GM21576 (cell line): ENCODE data around the gene CCDC179.
A peak's percentile ranks its signal among the peaks of the same experiment; 100 is the strongest.

ENCODE experiments used
- ATAC-seq: cut with Tn5 transposase; IDR thresholded peaks from one replicate; pipeline ENCODE4 v1.9.1; 2021; ENCODE audit warnings: mild to moderate bottlenecking, moderate library complexity; ENCODE audit not compliant: unreplicated experiment

CCDC179 gene

DNA sequence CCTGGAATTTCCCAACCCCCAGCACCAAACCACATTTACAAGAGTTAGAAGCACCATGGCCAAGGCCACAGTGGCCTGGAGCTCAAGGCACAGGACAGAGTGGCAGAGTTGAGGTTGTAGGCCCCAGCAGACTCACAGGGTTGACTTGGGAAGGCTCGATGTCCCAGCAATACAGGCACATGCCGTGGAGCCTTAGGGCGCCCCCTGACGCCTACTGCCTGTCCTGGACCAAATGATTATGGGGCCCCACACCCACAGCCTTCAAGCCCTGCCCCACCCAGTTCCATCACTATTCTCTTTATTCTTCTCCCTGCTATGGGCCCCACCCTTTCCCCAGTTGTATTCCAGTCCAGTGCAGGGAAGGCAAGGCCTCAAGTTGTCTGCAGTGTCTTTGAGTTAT is at the start of gene CCDC179:
Gene CCDC179, minus strand, starts transcription at position 234 of the 400 bp plus-strand sequence. Its CDS starts 53 bp downstream, at position 181.
- ATAC-seq = no peak

DNA sequence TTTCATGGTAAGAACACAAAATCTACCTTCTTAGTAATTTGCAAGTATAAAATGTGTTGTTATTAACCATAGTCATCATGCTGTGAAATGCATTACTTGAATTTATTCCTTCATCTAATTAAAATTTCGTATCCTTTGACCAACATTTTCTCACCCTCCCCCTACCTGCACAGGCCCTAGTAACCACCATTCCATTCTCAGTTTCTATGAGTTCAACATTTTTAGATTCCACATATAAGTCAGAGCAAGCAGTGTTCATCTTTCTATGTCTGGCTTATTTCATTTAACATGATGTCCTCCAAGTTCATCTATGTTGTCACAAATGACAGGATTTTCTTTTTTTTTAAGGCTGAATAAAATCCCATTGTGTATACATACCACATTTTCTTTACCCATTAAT is 43.5 kb upstream of the CCDC179 start:
- no peak for ATAC-seq

GRCh38 chr11:22901603-22902002 is 41.3 kb upstream of the CCDC179 start:
- ATAC-seq = no peak

GRCh38 chr11:22900764-22901486 is 40.7 kb upstream of the CCDC179 start:
- no peak for ATAC-seq

GRCh38 chr11:22898036-22898435 is 37.8 kb upstream of the CCDC179 start:
- no peak for ATAC-seq

DNA sequence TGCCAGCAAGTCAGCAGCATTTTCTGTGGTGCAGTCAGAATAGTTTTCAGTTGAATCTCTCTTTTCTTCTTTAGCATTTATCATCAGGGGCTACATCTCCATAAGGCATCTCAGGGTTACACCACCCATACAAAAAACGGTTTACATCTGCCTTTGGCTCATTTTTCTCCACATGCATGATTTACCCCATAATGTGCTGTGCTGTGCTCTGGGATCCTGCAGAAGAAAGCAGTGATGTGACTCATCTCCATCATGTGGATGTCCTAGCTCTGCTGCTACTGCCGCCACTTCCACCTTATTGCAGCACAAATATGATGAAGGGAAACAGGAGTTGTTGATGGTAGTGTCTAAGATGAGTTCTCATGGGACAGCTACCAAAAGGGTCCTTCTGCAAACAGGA is 30.0 kb upstream of the CCDC179 start:
- ATAC-seq = no peak

GRCh38 chr11:22884217-22884616 is 23.9 kb upstream of the CCDC179 start:
- ATAC-seq = no peak

DNA sequence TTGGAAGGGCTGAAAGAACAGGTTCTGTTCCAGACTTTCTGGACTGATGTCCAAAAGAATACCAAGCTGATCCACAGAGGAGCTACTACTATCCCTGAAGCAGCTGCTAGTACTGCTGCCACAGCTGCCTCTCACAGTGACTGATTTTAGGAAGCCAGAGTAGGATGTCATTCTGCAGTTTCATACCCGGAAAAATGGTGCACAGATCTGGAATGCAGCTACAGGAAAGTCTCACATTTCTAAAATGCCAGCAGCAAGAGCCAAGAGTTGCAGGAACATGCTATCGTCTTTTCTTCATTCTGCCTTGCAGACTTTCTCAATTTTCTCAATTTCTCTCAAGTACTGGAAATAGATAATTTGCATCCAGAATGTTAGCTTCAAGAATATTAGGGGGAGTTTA is 19.4 kb upstream of the CCDC179 start:
- ATAC-seq = no peak

- ATAC-seq = no peak
Observed at GRCh38 chr11:22878604-22879003, 18.3 kb upstream of the CCDC179 start.

GRCh38 chr11:22878039-22878438 is 17.8 kb upstream of the CCDC179 start:
- ATAC-seq = no peak

- ATAC-seq = peak; percentile 99
Observed at GRCh38 chr11:22875869-22876473, 15.7 kb upstream of the CCDC179 start.

DNA sequence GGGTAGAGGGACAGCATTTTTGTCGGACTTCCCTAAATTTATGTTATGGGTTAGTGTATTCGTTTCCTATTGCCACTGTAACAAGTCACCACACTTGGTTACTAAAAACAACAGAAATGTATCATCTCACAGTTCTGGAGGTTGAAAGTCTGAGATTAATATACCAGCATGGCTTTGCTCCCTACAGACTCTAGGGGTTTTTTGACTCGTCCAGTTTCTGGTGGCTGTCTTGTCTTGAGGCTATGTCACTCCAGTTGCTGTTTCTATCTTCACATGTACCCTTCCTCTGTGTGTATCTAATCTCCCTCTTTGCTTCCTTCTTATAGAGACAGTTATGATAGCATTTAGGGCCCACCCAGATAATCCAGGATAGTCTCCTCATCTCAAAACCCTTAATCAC is 9.1 kb upstream of the CCDC179 start:
- no peak for ATAC-seq

DNA sequence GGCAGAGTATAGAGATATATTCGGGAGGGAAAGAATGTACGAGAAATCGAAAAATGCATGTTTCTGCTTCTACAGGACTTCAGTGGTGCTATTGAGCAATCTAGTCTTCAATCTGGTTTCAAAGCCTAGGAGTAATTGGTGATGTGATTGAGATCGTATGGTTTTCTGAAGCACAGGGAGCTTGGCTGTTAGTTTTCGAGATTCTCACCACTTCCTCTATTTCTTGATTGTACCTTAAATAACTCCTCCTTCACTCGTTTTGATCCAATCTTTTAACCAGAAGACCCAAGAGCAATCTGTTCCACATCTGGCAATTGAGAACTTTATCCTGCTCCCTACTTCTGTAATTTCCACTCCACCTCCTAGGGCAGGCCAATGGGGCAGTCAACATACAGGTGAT is 518 bp downstream of the CCDC179 start:
- ATAC-seq = no peak

GRCh38 chr11:22851477-22851876 is 8.8 kb downstream of the CCDC179 start:
- ATAC-seq = no peak

- no peak for ATAC-seq
Observed at GRCh38 chr11:22846726-22847125, 13.5 kb downstream of the CCDC179 start.

DNA sequence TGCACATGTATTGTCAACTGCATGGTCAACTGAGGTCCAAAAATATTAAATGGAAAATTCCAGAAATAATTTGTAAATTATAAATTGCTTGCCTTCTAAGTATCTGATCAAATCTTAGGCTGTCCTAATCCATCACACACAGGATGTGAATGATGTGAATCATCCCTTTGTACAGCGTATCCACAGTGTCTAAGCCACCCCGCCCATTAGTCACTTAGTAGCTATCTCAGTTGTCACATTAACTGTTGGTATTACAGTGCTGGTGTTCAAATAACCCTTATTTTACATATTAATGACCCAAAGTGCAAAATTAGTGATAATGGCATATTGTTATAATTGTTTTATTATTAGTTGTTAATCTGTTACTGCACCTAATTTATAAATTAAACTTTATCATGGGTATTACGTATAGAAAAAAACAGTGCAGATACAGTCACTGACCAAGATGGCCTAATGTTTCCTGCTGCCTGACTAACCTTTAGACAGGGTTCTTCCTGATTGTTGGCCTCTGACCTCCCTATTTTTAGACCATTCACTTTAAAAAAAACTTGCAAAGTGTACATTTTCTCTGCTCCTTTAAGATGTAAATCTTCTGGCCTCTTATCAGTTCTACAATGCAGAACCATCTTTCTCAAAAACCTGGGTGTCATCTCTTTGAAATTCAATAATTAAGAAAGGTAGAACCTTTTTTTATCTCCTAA is 27.8 kb downstream of the CCDC179 start:
- ATAC-seq = no peak

DNA sequence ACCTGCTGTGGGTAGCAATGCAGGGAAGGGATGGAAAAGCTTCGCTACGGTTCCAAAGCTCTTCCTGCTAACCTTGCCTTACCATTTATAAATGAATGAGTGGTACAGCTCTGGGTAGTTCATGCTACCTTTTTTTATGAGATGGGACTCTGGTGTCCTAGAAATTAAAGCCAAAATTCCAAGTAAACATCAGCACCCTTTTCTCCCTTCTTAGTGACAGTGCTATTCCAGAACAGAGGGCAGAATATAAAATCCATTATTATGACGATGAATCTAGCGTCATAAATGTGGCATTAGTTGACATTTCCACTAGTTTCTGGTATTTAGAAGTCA is 30.2 kb downstream of the CCDC179 start:
- ATAC-seq = no peak

DNA sequence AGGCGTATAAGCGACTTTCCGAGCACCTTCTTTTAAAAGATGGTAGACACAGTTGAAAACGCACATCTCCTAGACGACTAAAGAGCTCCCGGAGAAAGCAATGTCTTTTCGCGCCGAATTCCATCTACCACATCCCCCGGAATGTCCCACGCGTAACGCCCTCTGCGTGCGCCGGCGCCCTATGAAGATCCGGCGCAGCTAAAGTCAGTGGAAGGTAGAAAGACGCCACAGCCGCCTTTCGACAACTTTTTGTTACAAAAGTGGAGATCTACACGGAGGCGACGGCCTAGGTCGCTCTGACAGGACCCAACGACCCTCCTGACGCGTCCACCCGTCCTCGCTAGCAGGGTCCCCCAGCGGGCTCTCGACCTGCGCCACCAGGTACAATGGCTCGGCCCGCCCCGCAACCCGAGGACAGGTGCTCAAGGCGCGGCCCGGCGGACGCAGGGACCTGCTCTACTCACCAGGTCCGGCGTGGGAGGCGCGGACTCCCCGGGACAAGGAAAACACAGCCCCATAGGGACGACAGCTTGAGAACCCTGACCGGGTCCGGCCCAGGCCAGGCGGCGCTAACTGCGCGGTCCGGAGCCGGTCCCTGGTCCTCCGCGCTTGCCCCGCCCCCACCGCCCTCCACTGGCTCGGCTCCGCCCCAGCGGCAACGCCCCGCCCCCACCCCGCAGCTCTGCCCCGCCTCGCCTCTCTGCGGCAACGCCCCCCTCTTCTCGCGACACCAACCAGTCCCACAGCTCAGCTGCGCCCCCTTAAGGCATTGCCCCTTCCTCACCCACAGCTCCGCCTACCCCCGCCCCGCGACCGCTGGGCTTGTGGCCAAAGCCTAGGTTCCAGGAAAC is 30.8 kb downstream of the CCDC179 start, which contains the start of gene SVIP:
Gene SVIP, minus strand, starts transcription at position 571 of the 851 bp plus-strand sequence. Its CDS starts 53 bp downstream, at position 518.
- ATAC-seq = peak; percentile 94

GRCh38 chr11:22828373-22828772 is 31.9 kb downstream of the CCDC179 start:
- ATAC-seq = no peak

GRCh38 chr11:22822203-22822602 is 38.1 kb downstream of the CCDC179 start:
- no peak for ATAC-seq

DNA sequence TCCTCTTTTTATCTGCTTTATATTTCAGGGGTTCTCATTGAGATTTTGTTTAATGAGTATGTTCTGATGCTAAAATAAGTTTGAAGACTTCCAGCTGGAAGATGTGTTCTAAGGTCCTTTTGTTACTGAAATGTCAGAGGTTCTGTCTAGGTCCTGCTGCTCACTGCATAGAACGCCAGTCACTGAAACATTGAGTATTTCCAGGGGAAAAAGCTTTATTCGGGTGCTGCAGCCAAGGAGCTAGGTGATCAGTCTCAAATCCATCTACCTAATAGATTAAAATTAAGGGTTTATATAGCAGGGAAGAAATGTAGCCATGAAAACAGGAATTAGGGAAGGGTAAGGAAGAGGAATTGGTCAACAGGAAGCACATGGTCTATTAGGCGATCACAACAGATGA is 50.4 kb downstream of the CCDC179 start:
- no peak for ATAC-seq
